Endometrium (tissue), 2 donors: Measurements from ENCODE around the gene NRG3.

Experiments used
- FAIRE-seq: peaks from 2 replicates; lab custom pipeline; 2012; peaks lifted over from hg19 to GRCh38; lab: Jason Lieb, UNC
- donor health status: control.
- donor health status: control.

The NRG3 gene

DNA sequence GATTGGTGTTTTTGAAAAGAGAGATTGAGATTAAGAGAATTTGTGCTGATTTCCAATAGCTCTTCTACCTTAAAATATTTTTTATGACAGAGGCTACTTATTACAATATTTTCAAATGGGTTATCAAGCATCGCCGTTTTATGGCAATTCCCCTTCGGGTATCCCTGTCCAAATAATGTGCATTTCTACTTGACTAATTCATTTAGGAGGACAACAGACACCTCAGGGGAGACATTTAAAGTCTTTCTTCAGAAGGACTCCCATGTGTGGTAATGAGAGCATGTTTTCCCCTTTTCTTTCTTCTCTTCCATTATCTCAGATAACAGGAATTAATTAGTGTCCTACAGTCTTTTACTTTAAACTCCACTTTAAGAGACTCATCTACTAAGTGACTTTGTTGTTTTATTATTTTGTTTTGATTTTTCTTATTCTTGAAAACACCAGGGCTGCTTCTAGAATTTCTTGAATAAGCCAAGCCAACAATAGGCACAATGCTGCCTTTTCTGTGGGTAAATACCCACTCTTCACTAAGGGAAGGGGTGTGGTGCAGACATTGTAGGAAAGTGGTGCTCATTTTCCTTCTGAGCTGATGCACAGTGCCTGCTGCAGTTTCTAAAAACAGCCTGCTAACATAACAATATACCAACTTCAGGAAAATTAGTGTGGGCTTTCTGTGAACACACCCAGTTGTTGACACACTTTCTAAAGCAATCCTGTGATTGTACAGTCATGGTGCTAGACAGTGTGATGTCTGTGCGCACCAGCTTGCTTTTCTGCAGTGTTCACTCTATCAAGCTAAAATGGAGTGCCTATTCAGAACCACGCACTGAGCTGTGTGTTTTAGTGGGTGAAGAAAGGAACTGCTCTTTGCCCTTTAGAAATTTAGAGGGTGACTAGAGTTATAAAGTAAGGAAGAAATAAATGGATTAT lies 597.7 kb downstream of the NRG3 start:
- no peak for FAIRE-seq

DNA sequence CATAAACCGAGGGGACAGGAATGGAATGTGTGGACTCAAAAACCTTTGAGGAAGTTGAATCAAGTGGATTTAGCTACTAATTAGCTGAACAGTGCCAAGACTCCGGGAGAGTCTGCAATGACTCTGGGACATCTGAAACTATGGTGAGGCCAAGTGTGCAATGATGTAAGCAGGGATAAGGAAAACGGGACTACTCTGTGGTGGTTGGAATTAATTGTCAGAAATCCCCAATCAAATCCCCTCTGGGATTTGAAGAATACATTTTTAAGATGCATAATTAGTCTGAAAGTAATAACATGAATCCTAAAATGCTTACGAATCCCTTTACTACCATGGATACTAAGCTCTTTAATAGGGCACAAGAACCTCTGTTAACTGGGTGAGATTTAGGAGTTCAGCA lies 602.8 kb downstream of the NRG3 start:
- no peak for FAIRE-seq

GRCh38 chr10:82492647-82493046 lies 617.7 kb downstream of the NRG3 start:
- no peak for FAIRE-seq

DNA sequence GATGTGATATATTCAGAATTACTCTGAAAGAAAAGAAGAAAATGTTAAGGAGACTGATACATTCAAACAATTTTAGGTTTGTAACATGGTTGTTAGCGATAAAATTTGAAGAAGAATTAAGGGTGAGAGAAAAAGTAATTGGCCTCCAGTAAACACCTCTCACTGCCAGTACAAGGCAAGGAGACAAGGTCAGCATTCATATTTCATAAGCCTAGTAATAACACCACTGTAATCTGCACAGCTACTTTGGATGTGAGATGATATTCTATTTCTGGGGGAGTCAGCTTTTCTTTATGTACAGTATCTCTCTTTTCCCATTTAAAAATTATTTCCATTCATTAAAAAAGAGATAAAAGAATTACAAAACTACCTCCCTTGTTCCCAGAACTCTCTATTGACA lies 621.1 kb downstream of the NRG3 start:
- peak; percentile 15 for FAIRE-seq

- no peak for FAIRE-seq
These were observed 622.4 kb downstream of the NRG3 start for GRCh38 chr10:82497439-82497838.

GRCh38 chr10:82498976-82499375 lies 624.0 kb downstream of the NRG3 start:
- FAIRE-seq: no peak

- no peak for FAIRE-seq
These were observed 630.0 kb downstream of the NRG3 start for GRCh38 chr10:82505009-82505408.

- FAIRE-seq: no peak
These were observed 631.8 kb downstream of the NRG3 start for GRCh38 chr10:82506680-82507376.

DNA sequence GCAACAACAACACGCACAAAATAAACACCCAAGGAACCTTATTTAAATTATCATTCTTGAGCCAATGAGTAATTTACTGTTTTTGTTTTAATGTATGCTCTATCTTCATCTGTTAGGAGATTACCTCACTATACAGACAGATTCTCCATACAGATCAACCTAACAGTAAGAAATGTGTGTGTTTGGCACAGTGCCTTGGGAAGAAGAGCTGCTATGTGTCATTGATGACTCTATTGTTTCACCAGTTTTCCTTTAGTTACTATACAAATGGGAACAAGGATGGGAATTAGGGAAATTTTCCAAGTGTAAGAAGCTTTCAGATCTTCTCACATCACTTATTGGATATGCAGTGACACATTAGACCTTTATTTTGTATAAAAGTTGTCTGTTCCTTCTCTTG lies 640.3 kb downstream of the NRG3 start:
- no peak for FAIRE-seq

GRCh38 chr10:82529062-82529461 lies 654.1 kb downstream of the NRG3 start:
- FAIRE-seq: no peak

- FAIRE-seq: no peak
These were observed 660.5 kb downstream of the NRG3 start for GRCh38 chr10:82535457-82535856.

- FAIRE-seq: no peak
These were observed 661.7 kb downstream of the NRG3 start for GRCh38 chr10:82536668-82537067.

- FAIRE-seq: peak; percentile 65
These were observed 663.3 kb downstream of the NRG3 start for GRCh38 chr10:82538272-82538671.

GRCh38 chr10:82543631-82544030 lies 668.6 kb downstream of the NRG3 start:
- no peak for FAIRE-seq

GRCh38 chr10:82544377-82544776 lies 669.4 kb downstream of the NRG3 start:
- FAIRE-seq: no peak

- FAIRE-seq: no peak
These were observed 676.5 kb downstream of the NRG3 start for GRCh38 chr10:82551506-82551905.

- FAIRE-seq: no peak
These were observed 677.3 kb downstream of the NRG3 start for GRCh38 chr10:82552267-82552666.

- no peak for FAIRE-seq
These were observed 679.4 kb downstream of the NRG3 start for GRCh38 chr10:82554381-82554780.

DNA sequence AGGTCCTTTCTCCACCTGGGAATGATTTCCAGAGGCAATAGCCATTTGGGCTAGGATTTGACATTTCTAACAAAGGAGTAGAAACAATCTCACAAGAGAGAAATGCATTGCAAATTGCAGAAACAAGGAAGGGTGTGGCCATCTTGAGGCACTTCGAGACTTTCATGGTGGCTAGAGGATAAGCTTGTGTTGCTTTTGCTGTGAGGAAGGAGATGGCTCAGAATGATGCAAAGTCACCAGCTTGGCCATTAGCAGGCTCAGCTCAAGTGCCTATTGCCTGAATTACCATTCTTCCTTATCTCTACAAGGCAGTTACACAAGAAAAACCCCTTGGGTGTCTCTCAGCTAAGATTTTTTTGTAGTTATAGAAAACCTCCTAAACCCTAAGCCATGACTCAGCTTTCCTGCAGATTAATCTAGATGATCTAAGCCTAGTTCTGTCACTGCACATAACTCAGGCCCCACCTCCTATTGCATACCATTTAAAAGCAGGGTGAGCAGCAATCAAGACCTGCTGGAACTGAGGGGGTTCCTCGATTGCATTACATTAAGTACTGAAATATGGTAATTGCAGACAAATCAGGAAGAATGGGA lies 683.1 kb downstream of the NRG3 start:
- FAIRE-seq: no peak

DNA sequence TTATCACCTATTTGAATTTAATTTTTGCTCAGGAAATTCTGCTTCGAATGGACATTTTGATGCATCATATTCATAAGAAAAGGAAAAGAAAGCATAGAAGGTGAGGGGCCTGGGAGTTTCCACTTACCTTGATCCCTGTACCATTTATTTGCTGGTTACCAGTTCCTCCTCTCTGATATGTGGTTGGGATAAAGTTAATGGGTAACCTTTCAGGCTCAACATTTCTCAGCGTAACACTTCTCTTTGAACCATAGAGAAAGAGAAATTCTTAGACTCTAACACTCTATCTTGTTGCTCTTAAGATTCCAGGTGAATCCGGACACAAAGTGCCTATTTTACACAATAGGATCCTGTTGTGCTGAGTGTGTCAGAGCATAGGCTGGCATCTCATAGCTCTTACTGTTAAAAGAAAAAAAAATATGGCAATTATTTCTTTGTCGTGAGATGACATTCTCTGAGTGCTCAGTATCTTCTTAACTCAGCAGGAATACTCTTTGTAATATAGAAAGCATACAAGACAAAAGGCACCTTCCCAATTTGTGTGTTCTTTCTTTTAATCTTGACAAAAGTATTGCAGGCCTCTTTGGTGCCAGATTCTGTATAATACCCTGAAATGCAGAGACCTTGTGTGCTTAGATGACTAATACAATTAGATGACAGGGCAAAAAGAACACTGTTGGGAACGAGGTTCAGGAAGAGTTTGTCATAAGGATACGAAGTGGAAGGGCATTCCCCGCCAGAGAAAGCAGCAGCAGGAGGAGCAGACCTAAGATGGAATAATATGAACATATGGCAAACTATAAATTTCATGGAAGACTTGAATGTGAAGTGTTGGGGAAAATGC lies 689.6 kb downstream of the NRG3 start:
- no peak for FAIRE-seq

DNA sequence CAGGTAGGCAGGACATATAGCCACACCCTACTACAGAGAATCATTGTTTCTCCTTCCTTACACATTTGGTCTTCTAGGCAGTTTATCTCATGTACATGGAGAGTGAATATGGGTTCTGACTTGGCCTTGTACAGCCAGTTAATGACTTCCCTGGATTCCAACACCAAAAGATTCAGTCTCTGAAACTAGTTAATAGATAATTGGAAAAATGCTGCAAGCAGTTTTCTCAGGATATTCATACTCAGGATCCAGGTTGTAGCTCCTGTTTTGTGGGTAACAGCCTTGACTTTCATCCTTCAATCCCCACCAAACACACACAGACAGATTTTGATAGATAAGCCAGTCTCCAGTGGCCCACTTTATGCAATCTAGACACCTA lies 690.2 kb downstream of the NRG3 start:
- no peak for FAIRE-seq

DNA sequence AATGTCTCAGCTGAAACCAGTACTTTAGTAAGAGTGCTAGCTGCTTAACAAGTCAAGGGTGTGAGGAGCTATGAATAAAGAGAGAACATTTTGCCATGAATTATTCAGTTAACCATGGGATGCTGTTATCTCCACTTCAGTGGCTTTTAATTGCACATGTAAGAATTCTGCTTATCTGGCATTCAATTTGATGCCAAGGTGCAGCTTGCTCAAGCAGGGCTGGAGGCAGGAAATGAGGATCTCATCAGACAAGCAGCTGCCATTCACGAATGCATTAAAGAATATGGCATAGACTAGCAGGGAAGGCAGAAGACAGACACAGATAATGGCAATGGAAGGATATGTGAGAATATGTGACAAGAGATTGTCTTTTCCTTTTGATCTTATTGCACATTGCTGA lies 697.8 kb downstream of the NRG3 start:
- FAIRE-seq: no peak
